SK-N-SH (cell line): ENCODE results near the gene PNKP. TPM values are rescaled to one million over a fixed set of nuclear protein-coding genes. Genes with fewer than 3 reads are reported as not detected.

Source experiments
- CTCF ChIA-PET: fragments of 300-600, 350-600 bp; formaldehyde crosslinking; extraction: SDS; loops from one replicate; lab custom pipeline; 2021; lab: Yijun Ruan, JAX
- POLR2A ChIA-PET: fragments of 350-600 bp; sonication (Branson Sonifier 250); formaldehyde crosslinking; extraction: SDS; loops from one replicate; lab custom pipeline; 2020; ENCODE audit warnings: antibody characterized with exemption, inconsistent platforms; lab: Yijun Ruan, JAX
- DNase-seq: peaks from one replicate; pipeline ENCODE4 v3.0.0; 2012
- H2AFZ ChIP-seq: fragments of 200-600 bp; sonication (generic); 2 replicates; pipeline ENCODE4 v1.8.1; 2016; ENCODE audit warnings: antibody characterized with exemption, mild to moderate bottlenecking, low read depth
- H3F3A ChIP-seq: fragments of 200-600 bp; sonication (generic); replicated peaks from 2 replicates; pipeline ENCODE3; 2016; ENCODE audit warnings: antibody characterized with exemption, mild to moderate bottlenecking; ENCODE audit not compliant: insufficient read depth
- H3K27ac ChIP-seq, 2 experiments: fragments of 200-500 bp in 1 of 2; fragments of 200-600 bp in 1 of 2; sonication (Bioruptor generic) in 1 of 2; sonication (generic), shearing (Covaris generic) in 1 of 2; 2 replicates each; pipeline versions ENCODE4 v1.5.1 to v1.6.1; 2014 to 2016; ENCODE audit warnings: low read depth in 2 of 2, inconsistent platforms in 1 of 2, low read length in 1 of 2, mild to moderate bottlenecking in 1 of 2, mixed read lengths in 1 of 2
- H3K27me3 ChIP-seq: fragments of 200-600 bp; sonication (generic), shearing (Covaris generic); 2 replicates; pipeline ENCODE4 v1.6.1; 2016; ENCODE audit warnings: mixed run types; ENCODE audit not compliant: insufficient read depth
- H3K36me3 ChIP-seq, 2 experiments: fragments of 200-500 bp in 1 of 2; fragments of 200-600 bp in 1 of 2; sonication (Bioruptor generic) in 1 of 2; sonication (generic) in 1 of 2; replicated peaks in 1 of 2; 2 replicates each; pipeline versions ENCODE3 to v1.5.1; 2014 to 2016; ENCODE audit warnings: low read length in 1 of 2, mild to moderate bottlenecking in 1 of 2; ENCODE audit not compliant: insufficient read depth in 2 of 2, control insufficient read depth in 1 of 2
- H3K4me1 ChIP-seq, 2 experiments: fragments of 200-500 bp in 1 of 2; fragments of 200-600 bp in 1 of 2; sonication (Bioruptor generic) in 1 of 2; sonication (generic), shearing (Covaris generic) in 1 of 2; 2 replicates each; pipeline versions ENCODE4 v1.5.1 to v1.6.1; 2014 to 2016; ENCODE audit warnings: low read depth in 1 of 2, low read length in 1 of 2, mixed run types in 1 of 2; ENCODE audit not compliant: insufficient read depth in 2 of 2, control insufficient read depth in 1 of 2
- H3K4me2 ChIP-seq: fragments of 200-600 bp; sonication (generic), shearing (Covaris generic); 2 replicates; pipeline ENCODE4 v1.6.1; 2017; ENCODE audit warnings: mixed run types
- H3K4me3 ChIP-seq, 2 experiments: fragments of 200-500 bp in 1 of 2; fragments of 200-600 bp in 1 of 2; sonication (Bioruptor generic) in 1 of 2; sonication (generic), shearing (Covaris generic) in 1 of 2; 2 replicates each; pipeline versions ENCODE4 v1.5.1 to v1.8.1; 2014 to 2016; ENCODE audit warnings: low read depth in 2 of 2, inconsistent platforms in 1 of 2, low read length in 1 of 2, mild to moderate bottlenecking in 1 of 2, mixed read lengths in 1 of 2, moderate library complexity in 1 of 2
- H3K79me2 ChIP-seq: fragments of 200-600 bp; sonication (generic); 2 replicates; pipeline ENCODE4 v1.8.1; 2017; ENCODE audit warnings: mild to moderate bottlenecking; ENCODE audit not compliant: insufficient read depth
- H3K9ac ChIP-seq: fragments of 200-600 bp; sonication (generic); 2 replicates; pipeline ENCODE4 v1.6.1; 2017; ENCODE audit warnings: mixed run types
- H3K9me2 ChIP-seq: fragments of 200-600 bp; sonication (generic); 2 replicates; pipeline ENCODE4 v1.6.1; 2017; ENCODE audit warnings: mixed run types
- H3K9me3 ChIP-seq: fragments of 200-600 bp; sonication (generic); 2 replicates; pipeline ENCODE4 v1.6.1; 2017; ENCODE audit warnings: mixed run types, mild to moderate bottlenecking, moderate library complexity
- H4K20me1 ChIP-seq: fragments of 200-600 bp; sonication (generic); 2 replicates; pipeline ENCODE4 v1.6.1; 2017; ENCODE audit warnings: mild to moderate bottlenecking, mixed run types; ENCODE audit not compliant: insufficient read depth
- CHD2 ChIP-seq: fragments of 150-350 bp; IDR thresholded peaks from 2 replicates; pipeline ENCODE4 v1.6.1; 2018; ENCODE audit warnings: low read length; ENCODE audit not compliant: partially characterized antibody
- ELF1 ChIP-seq: IDR thresholded peaks from 2 replicates; pipeline ENCODE4 v1.4.0; 2012
- EP300 ChIP-seq, 2 experiments: IDR thresholded peaks; 2 replicates each; pipeline versions ENCODE4 v1.4.0 to v1.6.1; 2012; ENCODE audit warnings: borderline replicate concordance in 1 of 2, low read depth in 1 of 2, low read length in 1 of 2
- IRF3 ChIP-seq: fragments of 150-350 bp; IDR thresholded peaks from 2 replicates; pipeline ENCODE4 v1.6.1; 2016; ENCODE audit warnings: mild to moderate bottlenecking, low read depth, low read length
- JUND ChIP-seq: IDR thresholded peaks from 2 replicates; pipeline ENCODE4 v1.4.0; 2012
- YY1 ChIP-seq: IDR thresholded peaks from 2 replicates; pipeline ENCODE4 v1.4.0; 2012; ENCODE audit warnings: low read depth, mild to moderate bottlenecking
- WGBS: methylation state at CpG from one replicate; pipeline ENCODE4 v1.1.6; 2017; ENCODE audit warnings: low lambda C conversion rate; 5-methylcytosine and 5-hydroxymethylcytosine counted together
- polyA plus RNA-seq, 3 experiments: library from polyadenylated mRNA; depleted of rRNA; stranded (reverse); fragments of >200 nt; gene quantifications; 2 replicates each; pipeline ENCODE4 v1.2.3, GENCODE V29; 2012
- TF ChIP-seq, protein P1 (sequence below): IDR thresholded peaks from 2 replicates; pipeline ENCODE4 v1.4.0; 2012; ENCODE audit warnings: low read depth, borderline replicate concordance
- TF ChIP-seq, protein P2 (sequence below): fragments of 150-350 bp; IDR thresholded peaks from 2 replicates; pipeline ENCODE4 v1.6.1; 2017; ENCODE audit warnings: antibody characterized with exemption, low read length, low read depth, borderline replicate concordance

Gene PNKP
- polyA plus RNA-seq, 1 of the 3 experiments (the other 2 are of a cell fraction) = 52.0 TPM

DNA sequence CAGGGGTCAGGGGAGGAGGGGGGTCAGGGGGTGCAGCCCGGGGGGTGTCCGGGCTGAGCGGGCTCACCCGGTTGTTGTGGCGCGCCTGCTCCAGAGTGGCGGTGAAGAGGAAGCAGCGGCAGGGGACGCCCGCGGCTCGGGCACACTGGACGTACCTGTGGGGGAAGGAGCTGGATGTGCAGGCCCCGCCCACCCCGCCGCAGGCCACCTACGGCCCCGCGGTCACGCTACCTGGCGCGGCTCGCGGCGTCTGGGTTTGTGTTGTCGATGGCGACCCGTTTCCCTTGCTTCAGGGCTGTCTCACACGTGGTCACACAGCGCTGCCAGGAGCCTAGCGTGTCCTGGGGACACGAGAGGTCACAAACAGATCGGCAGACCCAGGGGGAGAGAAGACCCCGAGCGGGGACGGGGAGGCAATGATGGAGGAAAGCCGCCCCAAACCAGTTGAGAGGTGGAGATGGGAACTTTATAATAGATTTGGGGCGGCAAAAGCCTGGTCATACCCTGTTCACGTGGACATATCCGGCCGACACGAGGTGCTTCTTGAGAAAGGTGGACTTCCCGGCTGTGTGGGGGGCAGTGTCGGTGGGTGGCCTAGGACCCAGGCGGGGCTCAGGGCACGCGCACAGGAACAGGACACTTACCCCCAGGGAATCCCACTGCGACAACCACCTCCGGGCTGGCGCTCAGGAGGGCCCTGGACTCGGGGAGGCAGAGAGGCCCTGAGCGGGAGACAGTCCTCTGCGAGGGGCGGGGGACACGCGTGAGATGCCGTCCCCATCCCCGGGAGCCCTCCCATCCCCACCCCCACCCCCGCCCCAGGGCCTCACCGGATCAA lies 5.6 kb downstream of the PNKP start:
- peaks cover 42% of the 10 kb centered on the region for H3F3A ChIP-seq
- no peak overlapping the region for H3K4me3 ChIP-seq
- no peak overlapping the region for H2AFZ ChIP-seq
- no peaks in the 10 kb centered on the region for H3K9me2 ChIP-seq
- DNase-seq = no peak
- H3K9me3 ChIP-seq = no peaks in the 10 kb centered on the region
- peaks cover 41% of the 10 kb centered on the region for H4K20me1 ChIP-seq
- H3K27me3 ChIP-seq = no peaks in the 10 kb centered on the region
- ChIA-PET POLR2A (interaction anchor here (0.9 to 1.9 kb wide), 2 partner anchors 8 to 10 kb away, joined by 3 to 16 read pairs; partner anchors contain the start of gene PTOV1), CTCF (interaction anchor here (1.4 kb wide), 1 partner anchor 110 kb away, joined by 3 read pairs; no protein-coding TSS in a partner anchor)
- no peak overlapping the region for H3K9ac ChIP-seq
- peaks cover 25 to 65% of the 10 kb centered on the region in 2 experiments for H3K36me3 ChIP-seq
- no peak overlapping the region for H3K4me2 ChIP-seq
- no peak for TF ChIP-seq EP300 (IDR thresholded peaks at IDR 0.05; ENCODE audit: borderline replicate concordance in 1 of 2, low read depth in 1 of 2, low read length in 1 of 2)
- TF ChIP-seq JUND = no peak
- TF ChIP-seq, protein P1, sequence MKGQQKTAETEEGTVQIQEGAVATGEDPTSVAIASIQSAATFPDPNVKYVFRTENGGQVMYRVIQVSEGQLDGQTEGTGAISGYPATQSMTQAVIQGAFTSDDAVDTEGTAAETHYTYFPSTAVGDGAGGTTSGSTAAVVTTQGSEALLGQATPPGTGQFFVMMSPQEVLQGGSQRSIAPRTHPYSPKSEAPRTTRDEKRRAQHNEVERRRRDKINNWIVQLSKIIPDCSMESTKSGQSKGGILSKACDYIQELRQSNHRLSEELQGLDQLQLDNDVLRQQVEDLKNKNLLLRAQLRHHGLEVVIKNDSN = no peak
- TF ChIP-seq, protein P2, sequence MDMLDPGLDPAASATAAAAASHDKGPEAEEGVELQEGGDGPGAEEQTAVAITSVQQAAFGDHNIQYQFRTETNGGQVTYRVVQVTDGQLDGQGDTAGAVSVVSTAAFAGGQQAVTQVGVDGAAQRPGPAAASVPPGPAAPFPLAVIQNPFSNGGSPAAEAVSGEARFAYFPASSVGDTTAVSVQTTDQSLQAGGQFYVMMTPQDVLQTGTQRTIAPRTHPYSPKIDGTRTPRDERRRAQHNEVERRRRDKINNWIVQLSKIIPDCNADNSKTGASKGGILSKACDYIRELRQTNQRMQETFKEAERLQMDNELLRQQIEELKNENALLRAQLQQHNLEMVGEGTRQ = no peak
- TF ChIP-seq CHD2 = no peak
- no peak for TF ChIP-seq YY1
- WGBS = 88% methylated on average over 32 of the region's 60 CpGs
- no peak overlapping the region; a peak in 1 of 4 replicates for H3K27ac ChIP-seq
- peaks cover 22 to 23% of the 10 kb centered on the region in 2 experiments; a peak in 3 of 4 replicates for H3K4me1 ChIP-seq
- peaks cover 41% of the 10 kb centered on the region for H3K79me2 ChIP-seq

GRCh38 chr19:49861107-49861506 lies 6.3 kb downstream of the PNKP start:
- DNase-seq = no peak
- Histone ChIP-seq H3K9me3 (no peaks in the 10 kb centered on the region), H3K4me1 (peaks cover 17 to 19% of the 10 kb centered on the region in 2 experiments; a peak in 3 of 4 replicates), H3K4me2 (no peak overlapping the region), H3K79me2 (peaks cover 34% of the 10 kb centered on the region), H3F3A (peaks cover 36% of the 10 kb centered on the region), H2AFZ (no peak overlapping the region), H4K20me1 (peaks cover 46% of the 10 kb centered on the region), H3K27ac (no peak overlapping the region; a peak in 2 of 4 replicates), H3K9ac (no peak overlapping the region), H3K9me2 (no peaks in the 10 kb centered on the region), H3K27me3 (no peaks in the 10 kb centered on the region), H3K4me3 (no peak overlapping the region), H3K36me3 (peaks cover 25 to 65% of the 10 kb centered on the region in 2 experiments)
- 77% methylated on average over 12 of the region's 13 CpGs for WGBS
- POLR2A ChIA-PET = interaction anchor here (0.9 to 1.9 kb wide), 2 partner anchors 8 to 10 kb away, joined by 3 to 16 read pairs; partner anchors contain the start of gene PTOV1
- CTCF ChIA-PET = no interaction called here
- TF ChIP-seq, protein P1 = no peak
- no peak for TF ChIP-seq IRF3
- no peak for TF ChIP-seq ELF1
